Renal pelvis (tissue), 4 donors: Measurements from ENCODE around the gene EXTL1. TPM values are rescaled to one million over a fixed set of nuclear protein-coding genes. Genes with fewer than 3 reads are reported as not detected.

Experiments
- DNase-seq: peaks from one replicate; pipeline ENCODE4 v3.0.0-alpha.2; 2013
- polyA plus RNA-seq, 3 donors: library from polyadenylated mRNA; unstranded; fragments of 120-200 nt; gene quantifications; one replicate each; pipeline ENCODE4 v1.2.1, GENCODE V29; 2013; ENCODE audit not compliant: insufficient read length in 3 of 3

EXTL1 gene
- polyA plus RNA-seq, 3 donors: 1.6 to 2.1 (median 1.7) TPM

- no peak for DNase-seq
These were observed 20.4 kb downstream of the EXTL1 start for GRCh38 chr1:26041978-26042377.

- DNase-seq: no peak
These were observed 22.2 kb downstream of the EXTL1 start for GRCh38 chr1:26043765-26044164.

GRCh38 chr1:26044414-26044813, 22.8 kb downstream of the EXTL1 start:
- no peak for DNase-seq

GRCh38 chr1:26044971-26045721, 23.6 kb downstream of the EXTL1 start:
- no peak for DNase-seq

- DNase-seq: no peak
These were observed 24.2 kb downstream of the EXTL1 start, which contains the start of gene SLC30A2 for GRCh38 chr1:26045722-26046245. TSS of gene SLC30A2 (minus strand) at chr1:26046118. CDS start at chr1:26045896, 222 bp downstream.

- DNase-seq: no peak
These were observed 24.9 kb downstream of the EXTL1 start for GRCh38 chr1:26046246-26047095.

GRCh38 chr1:26047278-26047874, 25.8 kb downstream of the EXTL1 start:
- no peak for DNase-seq

GRCh38 chr1:26049531-26050247, 28.1 kb downstream of the EXTL1 start:
- DNase-seq: no peak

- DNase-seq: no peak
These were observed 28.7 kb downstream of the EXTL1 start for GRCh38 chr1:26050248-26050640.

GRCh38 chr1:26053718-26054560, 32.4 kb downstream of the EXTL1 start:
- no peak for DNase-seq

- no peak for DNase-seq
These were observed 33.5 kb downstream of the EXTL1 start for GRCh38 chr1:26055041-26055440.

- no peak for DNase-seq
These were observed 35.6 kb downstream of the EXTL1 start for GRCh38 chr1:26057189-26057588.

- DNase-seq: no peak
These were observed 36.5 kb downstream of the EXTL1 start for GRCh38 chr1:26058052-26058595.

GRCh38 chr1:26059906-26060305, 38.3 kb downstream of the EXTL1 start:
- no peak for DNase-seq

GRCh38 chr1:26060832-26061574, 39.4 kb downstream of the EXTL1 start:
- no peak for DNase-seq

- DNase-seq: no peak
These were observed 43.0 kb downstream of the EXTL1 start for GRCh38 chr1:26064553-26064952.

- no peak for DNase-seq
These were observed 44.6 kb downstream of the EXTL1 start for GRCh38 chr1:26066160-26066559.

- no peak for DNase-seq
These were observed 45.3 kb downstream of the EXTL1 start for GRCh38 chr1:26066857-26067256.

- peak; percentile 47 for DNase-seq
These were observed 45.9 kb downstream of the EXTL1 start, which contains the start of gene TRIM63 for GRCh38 chr1:26067432-26067911. TSS of gene TRIM63 (minus strand) at chr1:26067630. CDS start at chr1:26067494, 136 bp downstream.
